Skeletal muscle cell (primary cell): ENCODE measurements around the gene SEC63.

ENCODE experiments used
- DNase-seq: peaks from one replicate; pipeline ENCODE4 v3.0.0-alpha.2; 2010; ENCODE audit warnings: low read depth
- H3K4me3 ChIP-seq: 2 replicates; pipeline ENCODE4 v1.5.1; 2011; ENCODE audit warnings: low read depth, mild to moderate bottlenecking, control low read depth, low read length, moderate library complexity

Gene SEC63

DNA sequence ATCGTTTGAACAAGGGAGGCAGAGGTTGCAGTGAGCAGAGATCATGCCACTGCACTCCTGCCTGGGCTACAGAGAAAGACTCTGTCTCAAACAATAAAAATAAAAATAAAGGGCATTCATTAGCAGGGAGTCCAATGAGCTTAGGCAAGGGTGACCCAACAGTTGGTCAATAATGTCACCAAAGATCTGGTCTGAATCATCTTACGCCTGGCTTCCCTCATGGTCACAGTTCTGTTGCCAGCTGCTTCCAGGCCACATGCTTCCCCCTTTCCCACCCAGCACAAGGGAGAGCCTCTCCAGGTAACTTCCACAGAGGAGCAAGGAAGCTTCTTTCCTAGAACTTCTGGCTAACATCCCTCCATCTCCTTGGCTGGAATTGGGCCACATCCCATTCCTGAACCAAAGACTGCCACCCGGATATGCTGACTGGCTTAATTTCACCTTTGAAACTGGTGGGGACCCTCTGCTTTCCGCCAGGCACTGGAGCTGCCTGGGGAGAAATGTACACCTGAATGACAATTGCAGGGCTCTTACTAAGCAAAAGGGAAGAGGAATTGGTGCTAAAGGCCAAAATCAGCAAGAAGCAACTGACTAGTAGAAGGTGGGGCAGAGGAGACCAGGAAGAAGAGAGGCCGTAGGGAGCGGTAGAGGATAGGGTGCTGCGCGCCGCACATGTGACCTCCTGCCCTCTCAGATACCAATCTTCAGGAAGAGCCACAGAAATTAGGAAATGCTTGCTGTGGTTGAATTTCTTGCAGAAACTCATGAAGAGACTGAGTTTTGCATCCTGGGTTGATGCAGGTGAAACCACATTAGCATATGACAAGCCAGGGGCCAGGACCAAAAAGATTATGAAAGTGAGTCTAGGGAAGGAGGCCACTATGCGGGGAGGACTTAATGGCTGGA is 125.6 kb downstream of the SEC63 start:
- no peak for DNase-seq
- H3K4me3 ChIP-seq = no peak overlapping the region

DNA sequence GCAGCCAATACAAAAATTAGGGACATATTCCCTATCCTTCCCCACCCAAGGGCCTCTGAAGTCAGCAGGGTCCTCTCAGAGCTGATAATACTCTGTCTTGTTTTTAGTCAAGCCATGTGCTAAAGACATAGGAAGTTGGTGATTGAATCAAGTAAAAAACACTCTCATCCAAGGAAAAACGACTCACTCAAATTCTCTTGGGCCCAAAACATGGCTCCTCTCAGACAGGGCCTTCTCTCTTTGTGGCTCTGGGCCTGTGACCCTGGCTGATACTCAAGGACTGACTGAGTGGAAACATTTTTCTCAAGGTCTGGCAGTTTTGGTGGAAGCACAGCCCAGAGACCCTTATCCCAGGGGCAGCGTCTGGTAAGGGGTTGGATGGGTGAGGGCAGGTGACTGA is 127.9 kb downstream of the SEC63 start:
- H3K4me3 ChIP-seq = no peak overlapping the region
- DNase-seq = no peak

DNA sequence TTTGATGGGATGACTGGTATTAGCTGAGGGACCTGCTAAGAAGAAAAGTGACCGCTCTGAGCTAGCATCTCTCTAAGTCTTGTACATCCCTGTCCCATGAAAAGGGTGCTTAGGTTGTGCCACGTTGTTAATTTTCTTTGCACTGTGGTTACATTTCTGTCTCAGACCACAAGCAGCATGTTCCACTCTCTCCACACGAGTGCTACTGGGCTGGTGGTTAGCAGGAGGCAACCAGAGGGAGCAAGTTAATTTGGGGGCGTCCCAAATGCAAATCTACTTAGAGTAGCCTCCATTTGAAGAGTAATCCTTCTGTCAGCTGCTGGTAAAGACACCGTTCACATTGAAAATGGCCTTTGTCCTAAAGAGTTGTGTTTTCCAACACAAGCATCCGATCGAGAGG is 130.5 kb downstream of the SEC63 start:
- no peak for DNase-seq
- H3K4me3 ChIP-seq = no peak overlapping the region

GRCh38 chr6:107823047-107823557 is 134.9 kb downstream of the SEC63 start:
- no peak for DNase-seq
- H3K4me3 ChIP-seq = no peak overlapping the region

GRCh38 chr6:107822176-107823046 is 135.6 kb downstream of the SEC63 start:
- H3K4me3 ChIP-seq = no peak overlapping the region
- DNase-seq = no peak

DNA sequence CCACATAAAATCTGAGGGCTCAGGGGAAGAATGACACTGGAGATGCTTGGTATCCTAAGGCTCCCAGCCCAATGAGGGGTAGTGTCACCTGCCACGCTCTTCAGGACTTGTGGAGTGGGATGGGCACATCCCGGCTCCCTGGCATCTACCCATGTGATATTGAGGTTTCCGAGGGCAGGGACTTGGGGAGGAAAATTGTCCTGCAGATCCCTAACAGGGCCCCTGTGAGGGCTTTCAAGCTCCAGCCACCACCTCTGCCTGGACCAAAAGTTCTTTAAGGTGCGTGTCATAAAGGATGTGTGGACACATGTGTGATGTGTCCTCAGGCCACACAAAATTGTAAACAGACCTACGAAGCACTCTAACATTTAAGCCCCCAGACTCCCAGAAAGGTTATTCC is 136.4 kb downstream of the SEC63 start:
- no peak for DNase-seq
- H3K4me3 ChIP-seq = no peak overlapping the region

GRCh38 chr6:107820338-107821261 is 137.4 kb downstream of the SEC63 start:
- peak overlapping the region; percentile 6 for H3K4me3 ChIP-seq
- no peak for DNase-seq

DNA sequence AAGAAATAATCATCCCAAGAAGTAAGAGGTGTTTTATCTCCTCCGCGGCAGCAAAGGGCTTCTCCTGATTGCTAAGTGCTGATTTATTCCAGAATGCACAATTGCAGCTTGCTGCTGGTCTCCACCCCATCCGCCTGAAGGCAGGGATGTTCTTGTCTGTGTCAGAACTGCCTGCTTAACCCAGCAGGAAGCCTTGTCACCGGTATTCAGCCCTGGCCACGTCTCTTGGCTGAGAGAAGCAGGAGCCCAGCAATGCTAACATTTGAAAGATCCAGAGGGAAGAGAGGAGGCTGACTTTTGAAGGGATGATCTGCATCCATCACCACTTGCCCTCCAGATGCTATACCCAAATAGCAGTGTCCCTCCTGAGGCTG is 138.1 kb downstream of the SEC63 start:
- DNase-seq = no peak

DNA sequence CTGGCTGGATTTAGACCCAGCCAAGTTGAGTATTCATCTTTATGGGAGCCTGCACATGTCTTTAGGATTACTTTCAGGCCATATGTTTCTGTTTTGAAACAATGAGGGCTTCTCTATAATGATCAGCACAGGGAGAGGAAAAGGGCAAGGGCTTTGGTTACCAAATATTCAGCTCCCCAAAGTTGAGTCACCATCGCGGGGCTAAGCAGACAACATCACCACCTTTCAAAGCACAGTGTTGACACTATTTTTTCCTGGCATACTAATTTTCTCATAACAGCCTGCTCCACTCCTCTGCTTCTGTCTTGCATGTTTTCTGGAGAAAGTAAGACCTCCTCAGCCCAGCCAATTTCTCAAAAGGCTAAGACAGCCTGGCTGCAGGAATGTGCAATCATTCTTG is 138.8 kb downstream of the SEC63 start:
- no peak for DNase-seq
- no peak overlapping the region for H3K4me3 ChIP-seq

More for the DNA sequence above, 138.1 kb downstream of the SEC63 start:
- H3K4me3 ChIP-seq = no peak overlapping the region

DNA sequence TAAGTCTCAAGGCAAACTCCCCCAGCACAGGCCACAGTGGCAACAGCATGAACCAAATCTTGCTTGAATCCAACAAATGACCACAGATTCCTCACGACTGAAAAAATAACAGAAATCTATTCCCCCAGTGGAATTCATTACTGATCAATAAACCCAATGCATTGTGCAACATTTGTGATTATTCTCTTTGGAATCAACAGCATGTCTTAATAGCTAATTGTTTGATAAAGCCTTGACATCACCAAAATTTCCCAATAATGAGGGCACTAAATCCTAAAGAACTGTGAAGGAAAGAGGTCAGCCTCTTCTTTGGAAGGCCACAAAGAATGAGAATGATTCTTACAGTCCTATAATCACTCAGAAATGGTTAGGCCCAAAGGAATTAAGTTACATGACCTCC is 139.7 kb downstream of the SEC63 start:
- no peak for DNase-seq
- no peak overlapping the region for H3K4me3 ChIP-seq

- no peak for DNase-seq
- H3K4me3 ChIP-seq = no peak overlapping the region
These were observed 140.2 kb downstream of the SEC63 start for GRCh38 chr6:107817784-107818183.
